Measurements from ENCODE around the gene PHC1.
"Not testable (repeated sequence)": the region's sequence is repeated elsewhere in the genome, so short reads cannot be mapped to it uniquely, and the experiment has no call there.

The PHC1 gene

DNA sequence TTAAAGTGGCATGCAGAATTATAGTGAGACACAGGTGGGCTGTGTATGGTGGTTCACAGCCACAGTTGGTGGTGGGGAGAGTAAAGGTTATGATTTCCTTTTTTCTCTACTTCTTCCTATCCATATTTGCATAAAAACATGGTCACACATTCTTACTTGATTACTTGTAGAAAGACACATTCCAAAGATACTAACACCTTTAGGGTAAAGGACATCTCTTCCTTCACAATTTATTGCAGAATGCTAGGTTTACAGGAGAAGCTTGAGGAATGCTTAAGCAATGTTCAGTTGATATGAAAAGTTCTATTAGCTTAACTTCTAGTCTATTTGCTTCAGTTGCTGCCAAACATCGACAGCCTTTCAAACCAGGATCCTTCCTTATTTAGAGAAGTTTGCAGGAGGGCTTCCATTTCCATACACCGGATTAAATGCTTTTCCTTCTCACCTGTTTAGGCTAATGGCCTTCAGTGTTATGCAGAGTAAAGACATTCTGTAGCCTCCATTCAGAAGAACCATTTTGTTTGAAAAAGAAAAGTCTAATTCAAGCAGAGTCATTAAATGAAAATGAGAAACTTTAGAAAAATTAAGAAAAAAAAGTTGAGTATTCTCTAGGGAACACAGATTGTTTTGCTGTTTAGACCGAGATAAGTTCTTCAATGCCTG, 2.6 kb upstream of the PHC1 start:
- DNase-seq (ENCODE audit: low read depth): no peak

DNA sequence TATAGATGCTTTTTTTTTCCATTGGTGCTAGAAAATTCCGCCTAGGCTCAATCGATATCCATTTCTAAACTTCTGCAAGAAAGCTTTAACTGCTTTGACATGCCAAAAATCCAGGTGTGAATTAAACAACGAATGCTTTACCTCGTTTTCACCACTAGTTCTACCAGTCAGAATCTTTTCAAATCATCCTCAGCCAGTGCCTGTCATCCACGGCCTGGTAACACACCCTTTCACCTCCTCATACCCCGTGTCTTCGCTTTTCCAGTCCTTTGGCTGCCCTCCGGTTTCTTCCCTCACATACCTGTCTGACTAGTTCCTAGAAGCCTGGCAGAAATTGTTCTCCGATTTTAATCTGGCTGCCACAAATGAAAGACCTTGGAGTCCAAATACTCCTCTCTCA, 1.4 kb upstream of the PHC1 start:
- no peak for DNase-seq (ENCODE audit: low read depth)

DNA sequence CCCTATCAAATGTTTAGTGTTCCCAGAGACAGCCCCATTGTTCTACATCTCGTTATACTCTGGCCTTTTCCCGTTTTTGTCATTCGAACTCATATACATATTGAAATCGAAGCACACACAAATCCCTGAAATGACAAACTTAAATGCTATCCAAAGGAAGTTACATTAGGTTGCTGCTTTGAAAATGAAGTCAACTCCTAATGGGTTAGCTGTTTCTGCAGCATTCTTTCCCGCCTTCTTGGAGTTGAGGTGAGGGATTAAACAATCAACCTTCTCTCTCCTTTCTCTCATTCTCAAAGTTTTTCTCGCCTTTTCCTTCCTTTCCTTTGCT, 642 bp upstream of the PHC1 start:
- DNase-seq (ENCODE audit: low read depth): no peak

DNA sequence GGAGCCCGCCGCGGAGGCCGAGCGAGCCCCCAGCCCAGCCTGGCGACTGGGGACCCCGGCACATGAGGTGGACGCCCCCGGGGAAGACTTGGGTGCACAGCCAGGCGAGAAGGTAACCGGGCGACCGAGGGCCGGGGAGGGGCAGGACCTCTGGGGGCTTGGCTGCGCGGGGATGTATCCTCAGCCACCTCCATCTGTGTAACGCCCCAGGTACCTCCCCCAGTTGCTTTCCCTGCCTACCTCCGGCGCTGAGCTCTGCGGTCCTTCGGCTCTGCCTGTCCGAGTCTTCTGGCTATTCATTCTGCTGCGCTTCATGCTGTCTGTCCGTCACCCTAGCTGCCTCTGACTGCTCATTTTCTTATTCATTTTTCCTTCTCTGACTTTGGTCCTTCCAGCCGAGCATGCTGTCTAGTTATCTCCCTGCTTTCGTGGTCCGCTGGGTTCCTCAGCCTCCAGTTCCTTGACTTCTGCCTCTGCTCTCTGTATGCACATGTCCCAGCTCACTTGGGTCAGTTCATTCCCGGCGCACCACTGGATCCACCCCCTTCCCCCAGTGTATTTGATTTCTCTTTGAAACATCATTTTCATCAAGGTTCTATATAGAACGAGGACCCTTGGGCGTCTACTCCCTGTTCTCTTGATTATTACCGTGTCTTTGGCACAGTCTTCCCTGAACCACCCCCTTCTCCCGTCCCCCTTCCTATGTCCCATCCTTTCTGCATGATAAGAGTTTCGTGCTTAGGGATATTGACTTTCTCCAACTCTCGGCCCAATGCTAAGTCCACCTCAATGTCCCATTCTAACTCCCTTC, 612 bp downstream of the PHC1 start:
- peak; percentile 26 for DNase-seq (ENCODE audit: low read depth)

DNA sequence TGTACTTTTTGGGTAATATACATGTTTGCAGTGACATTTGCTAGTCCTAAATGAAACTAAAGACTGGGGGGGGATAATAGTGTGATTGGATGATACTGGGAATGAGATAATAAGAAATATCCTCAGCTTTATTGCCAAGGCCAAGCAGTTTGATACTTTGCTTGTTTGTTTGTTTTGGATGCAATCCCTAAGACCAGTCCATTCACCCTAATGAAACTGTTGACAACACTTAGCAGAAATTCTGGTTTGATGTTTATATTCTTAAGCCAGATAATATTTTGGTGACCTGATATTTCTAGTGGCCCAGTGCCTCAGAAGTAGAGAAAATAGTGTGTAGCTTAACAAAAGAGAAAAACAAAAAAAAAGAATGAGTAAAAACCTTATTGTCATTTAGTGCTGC, 1.8 kb downstream of the PHC1 start:
- DNase-seq (ENCODE audit: low read depth): no peak

DNA sequence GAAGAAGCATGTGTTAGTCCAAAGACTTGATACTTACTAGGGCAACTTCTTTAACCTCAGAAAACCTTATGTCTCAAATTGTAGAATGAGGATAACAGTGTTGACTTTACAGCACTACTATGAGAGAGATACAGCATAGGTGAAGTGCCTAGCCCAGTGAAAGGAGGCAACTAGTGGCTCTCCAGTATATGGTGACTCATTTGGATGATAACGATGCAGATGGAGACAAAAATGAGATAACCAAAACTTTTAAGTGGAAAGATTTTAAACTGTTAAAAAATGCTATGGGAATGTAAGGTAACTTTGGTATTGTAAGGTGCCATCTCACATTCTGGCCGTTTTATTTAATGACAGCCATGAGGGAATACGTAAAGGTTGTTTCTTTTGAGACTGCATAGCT, 2.7 kb downstream of the PHC1 start:
- no peak for DNase-seq (ENCODE audit: low read depth)

DNA sequence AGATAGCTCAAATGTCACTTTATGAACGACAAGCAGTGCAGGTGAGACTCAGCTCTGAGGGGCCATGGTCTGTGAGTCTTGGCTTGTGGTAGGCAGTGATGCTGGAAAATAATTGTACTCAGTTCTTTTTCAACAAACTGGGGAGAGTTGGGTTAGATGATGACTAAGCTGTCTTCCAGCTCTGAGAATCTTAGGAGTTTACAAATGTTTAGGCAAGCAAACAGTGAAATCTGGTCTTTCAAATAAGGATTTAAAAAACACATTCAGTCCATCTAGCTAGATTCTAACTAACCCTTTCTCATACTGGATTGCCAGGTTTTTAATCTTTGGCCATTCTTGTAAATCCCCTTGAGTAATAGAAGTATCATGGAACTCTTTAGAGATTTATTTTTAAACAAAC, 3.4 kb downstream of the PHC1 start:
- DNase-seq (ENCODE audit: low read depth): no peak

DNA sequence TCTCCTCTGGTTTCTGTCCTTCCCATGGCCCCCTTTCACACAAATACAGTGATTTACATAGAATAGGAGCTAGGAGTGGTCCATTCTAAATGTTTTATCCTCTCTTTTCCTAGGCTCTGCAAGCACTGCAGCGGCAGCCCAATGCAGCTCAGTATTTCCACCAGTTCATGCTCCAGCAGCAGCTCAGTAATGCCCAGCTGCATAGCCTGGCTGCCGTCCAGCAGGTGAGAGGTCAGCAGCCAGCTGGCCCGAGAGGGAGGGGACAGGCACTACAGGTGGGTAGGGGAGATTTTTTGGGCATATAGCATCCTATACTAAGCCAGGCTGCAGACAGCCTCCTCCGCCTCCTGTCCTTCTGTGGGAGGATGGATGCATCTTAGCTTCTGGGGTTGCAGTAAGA, 5.3 kb downstream of the PHC1 start:
- not testable (repeated sequence) for DNase-seq (ENCODE audit: low read depth)

DNA sequence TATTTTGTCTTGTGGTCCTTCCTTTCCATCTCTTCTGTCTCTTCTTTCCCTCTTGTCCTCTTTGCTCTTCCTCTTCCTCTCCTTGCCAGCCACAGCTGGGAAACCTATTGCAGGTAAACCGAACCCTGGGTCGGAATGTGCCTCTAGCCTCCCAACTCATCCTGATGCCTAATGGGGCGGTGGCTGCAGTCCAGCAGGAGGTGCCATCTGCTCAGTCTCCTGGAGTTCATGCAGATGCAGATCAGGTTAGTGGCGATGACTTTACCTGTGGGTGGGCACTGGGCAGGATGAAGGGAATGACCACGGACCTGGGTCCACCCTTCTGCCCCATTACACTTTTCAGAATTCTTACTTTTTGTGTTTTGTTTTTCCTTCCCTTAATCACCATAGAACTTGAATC, 8.2 kb downstream of the PHC1 start:
- no peak for DNase-seq (ENCODE audit: low read depth)

DNA sequence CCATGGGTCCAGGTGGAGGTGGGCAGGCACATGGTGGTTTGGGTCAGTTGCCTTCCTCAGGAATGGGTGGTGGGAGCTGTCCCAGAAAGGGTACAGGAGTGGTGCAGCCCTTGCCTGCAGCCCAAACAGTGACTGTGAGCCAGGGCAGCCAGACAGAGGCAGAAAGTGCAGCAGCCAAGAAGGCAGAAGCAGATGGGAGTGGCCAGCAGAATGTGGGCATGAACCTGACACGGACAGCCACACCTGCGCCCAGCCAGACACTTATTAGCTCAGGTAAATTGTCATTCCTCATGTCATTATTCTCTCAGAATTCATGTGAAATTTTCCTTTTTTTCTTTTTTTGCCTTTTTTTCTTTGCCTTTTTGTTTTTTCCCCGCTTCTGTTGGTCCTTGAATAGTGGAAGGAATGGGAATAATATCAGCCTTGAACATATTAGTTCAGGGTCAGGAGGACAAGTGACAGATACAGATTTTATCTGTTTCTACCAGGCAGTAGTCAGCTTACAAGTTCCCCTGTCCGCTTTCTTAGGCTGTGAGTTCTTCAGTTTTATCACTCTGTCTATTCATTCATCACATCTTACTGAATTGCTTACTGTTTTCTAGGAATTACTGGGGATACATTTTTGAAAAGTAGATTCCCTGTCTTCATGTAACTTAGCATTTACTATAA, 16.5 kb downstream of the PHC1 start:
- DNase-seq (ENCODE audit: low read depth): not testable (repeated sequence)

DNA sequence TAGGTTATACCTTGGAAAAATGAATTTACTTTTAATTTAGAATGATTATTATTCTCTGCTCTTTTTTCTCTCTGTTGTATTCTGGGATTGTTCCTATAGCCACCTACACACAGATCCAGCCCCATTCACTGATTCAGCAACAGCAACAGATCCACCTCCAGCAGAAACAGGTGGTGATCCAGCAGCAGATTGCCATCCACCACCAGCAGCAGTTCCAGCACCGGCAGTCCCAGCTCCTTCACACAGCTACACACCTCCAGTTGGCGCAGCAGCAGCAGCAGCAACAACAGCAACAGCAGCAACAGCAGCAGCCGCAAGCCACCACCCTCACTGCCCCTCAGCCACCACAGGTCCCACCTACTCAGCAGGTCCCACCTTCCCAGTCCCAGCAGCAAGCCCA, 18.2 kb downstream of the PHC1 start:
- DNase-seq (ENCODE audit: low read depth): not testable (repeated sequence)

DNA sequence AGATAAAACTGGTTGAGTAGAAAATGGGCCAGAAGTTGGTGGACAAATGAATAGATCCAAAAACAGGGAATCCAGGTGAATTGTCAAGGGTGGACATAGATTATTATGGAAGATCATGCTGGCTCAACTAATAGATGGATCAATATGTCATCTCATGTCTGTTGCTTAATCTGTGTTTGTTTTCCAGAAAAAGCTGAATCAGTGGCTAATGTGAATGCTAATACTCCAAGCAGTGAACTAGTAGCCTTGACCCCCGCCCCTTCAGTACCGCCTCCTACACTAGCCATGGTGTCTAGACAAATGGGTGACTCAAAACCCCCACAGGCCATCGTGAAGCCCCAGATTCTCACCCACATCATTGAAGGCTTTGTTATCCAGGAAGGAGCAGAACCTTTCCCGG, 19.8 kb downstream of the PHC1 start:
- DNase-seq (ENCODE audit: low read depth): not testable (repeated sequence)

DNA sequence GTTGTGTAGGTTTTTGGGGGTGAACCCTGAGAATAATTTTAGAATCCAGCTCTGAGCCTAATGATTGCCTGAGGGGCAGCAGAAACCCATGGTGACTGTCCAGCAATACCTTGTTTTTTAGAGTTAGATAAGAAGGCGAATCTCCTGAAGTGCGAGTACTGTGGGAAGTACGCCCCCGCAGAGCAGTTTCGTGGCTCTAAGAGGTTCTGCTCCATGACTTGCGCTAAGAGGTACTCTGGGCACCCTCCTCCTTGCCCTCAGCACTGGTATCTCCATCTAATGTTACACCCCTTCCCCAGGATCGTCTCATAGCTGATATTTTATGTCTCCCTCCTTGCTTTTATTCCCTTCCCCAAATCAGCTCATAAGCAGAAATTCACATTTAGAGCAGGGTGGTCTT, 22.4 kb downstream of the PHC1 start:
- no peak for DNase-seq (ENCODE audit: low read depth)

DNA sequence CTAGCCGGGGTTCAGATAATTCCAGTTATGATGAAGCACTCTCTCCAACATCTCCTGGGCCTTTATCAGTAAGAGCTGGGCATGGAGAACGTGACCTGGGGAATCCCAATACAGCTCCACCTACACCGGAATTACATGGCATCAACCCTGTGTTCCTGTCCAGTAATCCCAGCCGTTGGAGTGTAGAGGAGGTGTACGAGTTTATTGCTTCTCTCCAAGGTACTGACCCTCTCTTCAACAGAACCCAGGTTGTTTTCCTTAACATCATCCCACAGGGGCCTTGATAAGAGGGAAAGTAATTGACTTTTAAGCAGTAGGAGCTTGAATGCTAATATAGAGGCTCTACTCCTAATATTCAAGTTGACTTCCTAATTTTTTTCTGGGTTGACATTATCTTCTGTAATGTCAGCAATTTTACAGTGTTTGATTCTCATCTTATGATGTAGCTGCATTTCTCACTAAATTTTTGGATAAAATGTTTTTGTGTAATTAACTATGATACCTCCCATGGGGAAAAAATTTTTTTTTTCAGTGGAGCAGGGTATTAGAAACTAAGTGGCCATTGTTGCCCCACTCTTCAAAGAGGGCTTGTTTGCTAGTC, 23.6 kb downstream of the PHC1 start:
- DNase-seq (ENCODE audit: low read depth): not testable (repeated sequence)

DNA sequence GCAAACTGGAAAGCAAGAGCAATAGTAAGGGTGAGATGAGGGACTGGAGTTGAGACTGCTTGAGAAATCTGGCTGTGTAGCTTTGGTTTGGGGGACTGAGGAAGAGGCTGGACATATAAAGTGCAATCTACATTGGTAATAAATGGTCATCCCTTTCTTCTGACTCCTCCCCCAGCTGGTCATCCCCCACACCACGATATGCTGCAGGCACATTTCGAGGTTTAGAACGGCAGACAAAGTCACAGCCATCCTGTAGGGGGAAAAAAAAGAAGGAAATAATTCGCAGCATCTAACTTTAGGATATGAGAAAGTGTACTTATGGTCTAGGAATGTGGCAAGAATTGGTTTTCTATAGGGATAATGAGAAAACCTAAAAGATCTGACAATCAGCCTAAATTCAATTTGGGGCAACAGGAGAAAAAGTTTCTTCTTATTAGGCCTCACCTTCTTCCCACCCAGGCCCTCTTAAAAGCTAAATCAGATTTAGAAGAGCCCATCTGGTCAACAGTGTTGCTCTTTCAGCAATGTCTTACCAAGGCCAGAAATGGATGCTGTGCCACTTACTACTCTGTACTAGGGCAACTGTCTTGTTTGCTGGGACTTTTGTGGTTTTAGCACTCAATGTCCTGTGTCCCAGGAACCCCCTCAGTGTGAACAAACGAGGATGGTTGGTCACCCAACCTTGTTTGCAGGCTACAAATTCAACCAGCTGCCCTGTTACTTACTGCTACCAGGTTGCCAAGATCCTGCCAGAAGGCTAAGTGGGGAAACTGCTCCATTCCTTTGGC, 27.6 kb downstream of the PHC1 start:
- DNase-seq (ENCODE audit: low read depth): no peak

DNA sequence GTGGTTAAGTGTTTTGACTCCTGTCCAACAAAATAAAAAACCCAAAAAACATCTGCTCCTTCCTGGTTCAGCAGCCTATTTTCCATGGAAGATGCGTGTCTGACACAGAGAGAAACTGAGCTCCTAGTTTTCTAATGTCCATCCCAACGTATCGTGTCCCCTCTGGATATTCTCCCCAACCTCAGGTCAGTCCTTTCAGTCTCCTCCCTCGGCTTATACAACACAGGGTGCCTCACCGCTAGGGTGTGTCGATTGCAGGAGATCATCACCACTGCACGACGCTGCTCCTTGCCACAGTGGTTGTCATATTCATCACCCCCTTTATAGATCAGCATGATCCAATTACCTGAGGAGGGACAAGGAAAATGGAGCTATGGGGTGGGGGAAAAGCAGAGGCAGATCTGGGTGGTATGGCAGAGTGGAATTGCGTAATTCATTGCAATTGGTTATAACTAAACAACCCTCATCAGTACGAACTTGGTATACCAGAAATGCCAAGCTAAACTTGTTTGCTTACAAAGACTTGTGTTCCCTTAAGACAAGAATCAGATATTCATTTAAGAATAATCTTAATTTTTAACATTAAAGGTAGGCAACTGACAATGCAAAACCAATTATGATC, 29.4 kb downstream of the PHC1 start:
- no peak for DNase-seq (ENCODE audit: low read depth)

DNA sequence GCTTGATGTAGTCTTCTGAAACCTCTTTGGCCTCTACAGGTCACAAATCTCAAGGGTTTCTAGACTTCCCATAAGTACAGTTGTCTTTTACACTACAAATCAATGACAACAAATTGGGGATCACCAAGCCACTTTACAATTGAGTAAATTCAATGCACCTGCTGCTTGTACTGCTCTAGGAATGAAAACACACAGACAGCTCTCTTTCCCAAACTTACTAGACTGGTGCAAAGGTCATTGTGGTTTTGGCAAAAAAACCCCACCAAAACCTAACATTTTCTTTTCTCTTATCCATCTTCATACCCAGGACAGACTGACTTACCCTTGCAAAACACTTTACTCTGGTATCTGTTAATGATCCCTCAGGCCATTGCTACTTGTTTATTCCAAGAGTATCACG, 32.4 kb downstream of the PHC1 start:
- no peak for DNase-seq (ENCODE audit: low read depth)

DNA sequence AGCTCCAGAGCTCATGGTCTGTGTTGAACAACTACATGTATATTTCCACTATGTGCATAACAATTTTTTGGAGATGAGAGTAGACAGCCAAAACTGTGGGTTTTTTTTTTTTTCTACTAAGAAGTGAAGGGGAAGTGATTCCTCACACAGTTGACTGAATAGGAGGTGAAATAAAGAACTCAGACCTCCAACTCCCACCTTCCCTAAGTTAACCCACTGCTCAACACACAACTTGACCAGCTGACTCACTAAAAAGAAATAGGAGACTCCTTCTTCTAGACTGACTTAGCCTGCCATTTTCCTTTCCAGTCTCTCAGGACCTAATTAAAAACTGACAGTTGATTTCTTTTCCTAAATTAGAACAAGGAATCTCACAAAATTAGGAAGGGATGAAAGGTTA, 33.4 kb downstream of the PHC1 start:
- no peak for DNase-seq (ENCODE audit: low read depth)

DNA sequence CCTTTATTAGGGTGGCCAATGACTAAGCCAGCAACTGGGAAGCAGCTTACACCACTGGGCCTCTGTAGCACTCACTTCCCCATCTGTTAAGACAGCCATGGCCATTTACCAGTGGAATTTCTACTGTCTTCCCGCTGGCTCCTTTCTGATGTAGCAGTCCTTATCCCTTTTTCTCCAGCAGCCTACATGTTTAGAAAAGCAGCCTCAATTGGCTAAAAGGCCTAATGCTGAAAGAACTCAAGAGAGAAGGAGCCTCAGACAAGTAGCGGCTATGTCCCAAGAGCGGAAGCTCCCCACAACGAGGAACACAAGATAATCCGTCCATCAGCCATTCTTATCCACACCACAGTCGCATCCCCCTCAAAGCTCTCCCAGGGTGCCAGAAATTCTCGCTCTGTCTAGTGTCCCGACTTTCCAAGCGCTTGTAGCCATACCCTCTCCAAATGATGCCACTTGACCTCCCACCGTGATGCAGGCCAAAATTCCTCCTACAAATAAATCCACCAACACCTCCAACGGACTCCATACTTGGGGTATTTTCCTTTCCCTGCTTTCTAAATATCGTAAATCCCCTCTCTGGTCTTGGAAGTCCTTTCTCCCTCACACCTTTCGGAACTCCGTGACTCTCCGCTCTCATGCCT, 34.5 kb downstream of the PHC1 start:
- DNase-seq (ENCODE audit: low read depth): no peak

DNA sequence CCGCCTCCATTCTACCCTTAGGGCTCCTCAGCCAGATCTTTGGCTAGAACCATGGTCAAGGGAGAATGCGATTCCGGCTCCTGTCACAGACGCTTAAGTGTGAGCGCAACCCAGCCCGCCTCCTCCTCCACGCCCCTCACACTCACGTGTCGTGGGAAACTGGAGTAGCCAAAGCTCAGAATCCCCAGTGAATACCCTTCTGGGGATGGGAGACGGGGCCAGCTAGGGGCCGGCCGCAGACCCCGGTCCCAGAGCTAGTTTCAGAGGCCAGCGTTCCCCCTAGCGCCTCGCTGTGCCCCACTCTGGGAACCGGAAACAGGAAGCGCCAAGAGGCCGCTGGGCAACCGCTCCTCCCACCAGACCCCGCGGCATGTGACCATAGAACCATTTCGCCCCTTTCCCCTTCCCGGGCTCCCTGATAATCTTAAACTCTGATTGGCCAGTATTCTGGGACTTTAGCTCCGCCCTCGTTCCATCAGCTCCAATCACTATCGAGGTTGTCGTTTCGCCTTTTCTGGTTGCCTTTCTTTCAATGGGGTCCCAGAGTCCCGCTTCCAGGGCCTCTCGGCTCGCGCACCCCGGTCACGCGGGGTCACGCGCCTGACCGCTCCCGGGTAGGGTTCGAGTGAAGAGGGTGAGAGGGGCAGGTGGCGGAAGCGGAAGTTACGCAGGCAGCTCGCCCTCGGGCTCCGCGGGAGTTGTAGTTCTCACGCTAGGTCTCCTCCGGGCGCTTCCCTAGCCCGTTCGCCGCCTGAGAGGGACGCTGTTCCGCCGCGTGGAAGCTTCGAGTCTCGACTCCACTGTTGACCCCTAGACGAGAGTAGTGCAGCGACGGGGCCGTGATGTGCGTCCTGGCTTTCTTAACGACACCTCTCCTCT, 35.3 kb downstream of the PHC1 start, which contains the start of gene M6PR:
Gene M6PR, minus strand, starts transcription at position 304 of the 879 bp plus-strand sequence. CDS start 3,241 bp downstream, outside the sequence.
- peak; percentile 75 for DNase-seq (ENCODE audit: low read depth)
